ENCODE measurements around the gene DHPS.
"Not testable (repeated sequence)": the region's sequence is repeated elsewhere in the genome, so short reads cannot be mapped to it uniquely, and the experiment has no call there.

The DHPS gene

GRCh38 chr19:12721656-12722565, 40.2 kb upstream of the DHPS start:
- H3K27me3 ChIP-seq (ENCODE audit: control insufficient read depth, insufficient read depth, low read length): no peaks in the 10 kb centered on the region
- no CpG with 5 or more reads among the region's 65 CpGs for WGBS (ENCODE audit: insufficient coverage, insufficient read length)
- H3K36me3 ChIP-seq (ENCODE audit: control insufficient read depth, insufficient read depth, low read length): peaks cover 10% of the 10 kb centered on the region
- DNase-seq (ENCODE audit: low read depth, low spot score): no peak
- peak overlapping the region; percentile 71 for H3K4me3 ChIP-seq (ENCODE audit: low read length)
- H3K4me1 ChIP-seq (ENCODE audit: control insufficient read depth, insufficient read depth, low read length): no peaks in the 10 kb centered on the region; the same call in 1 of the 2 replicates
- H3K27ac ChIP-seq (ENCODE audit: low read length): no peak overlapping the region
- H3K9me3 ChIP-seq (ENCODE audit: control insufficient read depth, insufficient read depth, low read length): no peaks in the 10 kb centered on the region

DNA sequence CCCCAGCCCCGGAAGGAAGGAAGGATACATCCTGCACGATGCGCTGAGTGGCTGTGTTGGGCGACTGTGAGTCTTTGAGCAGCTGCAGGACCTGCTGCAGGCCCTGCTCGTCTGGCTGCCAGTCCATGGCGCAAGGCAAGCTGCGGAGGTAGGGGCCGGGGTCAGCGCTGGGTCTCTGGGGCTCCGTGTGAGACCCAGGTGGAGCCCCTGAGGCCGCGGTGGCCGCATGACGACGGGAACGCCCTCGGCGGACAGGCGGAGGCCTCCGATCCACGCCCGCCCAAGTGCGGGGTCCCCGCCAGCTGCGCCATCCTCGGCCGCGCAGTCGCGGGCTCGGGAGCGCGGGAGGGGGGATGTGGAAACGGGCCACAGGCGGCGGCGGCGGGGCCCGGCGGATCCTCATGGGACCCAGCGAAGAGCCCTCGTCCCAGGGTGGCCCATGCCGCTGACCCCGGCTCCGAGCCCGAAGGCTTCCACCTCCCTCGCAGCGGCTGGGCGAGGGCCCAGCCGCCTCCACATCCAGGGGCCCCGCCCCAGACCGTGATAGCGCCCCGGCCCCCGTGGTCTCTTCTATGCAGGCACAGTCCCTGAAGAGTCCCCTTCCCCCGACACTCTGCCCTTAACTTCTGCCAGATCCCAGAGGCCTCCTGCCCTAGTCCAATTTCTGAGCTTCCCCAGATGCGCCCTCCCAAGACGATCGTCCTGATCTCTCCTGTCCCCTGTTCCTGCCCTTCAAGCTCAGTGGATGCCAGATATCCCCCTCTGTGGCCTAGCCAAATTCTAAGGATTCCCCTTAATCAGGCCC, 39.4 kb upstream of the DHPS start:
- H3K4me1 ChIP-seq (ENCODE audit: control insufficient read depth, insufficient read depth, low read length): no peaks in the 10 kb centered on the region; the same call in 1 of the 2 replicates
- H3K4me3 ChIP-seq (ENCODE audit: low read length): peak overlapping the region; percentile 71; the same call in 1 of the 2 replicates
- no peak overlapping the region for H3K27ac ChIP-seq (ENCODE audit: low read length)
- H3K27me3 ChIP-seq (ENCODE audit: control insufficient read depth, insufficient read depth, low read length): no peaks in the 10 kb centered on the region
- peaks cover 13% of the 10 kb centered on the region for H3K36me3 ChIP-seq (ENCODE audit: control insufficient read depth, insufficient read depth, low read length)
- no peaks in the 10 kb centered on the region for H3K9me3 ChIP-seq (ENCODE audit: control insufficient read depth, insufficient read depth, low read length)
- no CpG with 5 or more reads among the region's 59 CpGs for WGBS (ENCODE audit: insufficient coverage, insufficient read length)
- no peak for DNase-seq (ENCODE audit: low read depth, low spot score)

DNA sequence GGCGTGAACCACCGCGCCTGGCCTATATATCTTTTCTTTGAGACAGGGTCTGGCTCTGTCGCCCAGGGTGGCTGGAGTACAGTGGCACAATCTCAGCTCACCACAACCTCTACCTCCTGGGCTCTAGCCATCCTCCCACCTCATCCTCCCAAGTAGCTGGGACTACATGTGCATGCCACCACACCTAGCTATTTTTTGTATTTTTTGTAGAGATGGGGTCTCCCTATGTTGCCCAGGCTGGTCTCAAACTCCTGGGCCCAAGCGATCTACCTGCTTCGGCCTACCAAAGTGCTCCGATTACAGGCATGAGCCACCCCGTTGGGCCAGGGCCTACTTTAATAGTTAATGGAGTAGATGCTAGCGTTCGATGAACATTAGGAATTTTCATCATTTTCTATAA, 38.6 kb upstream of the DHPS start:
- no peak for DNase-seq (ENCODE audit: low read depth, low spot score)
- no peak overlapping the region for H3K4me3 ChIP-seq (ENCODE audit: low read length)
- no peak overlapping the region for H3K27ac ChIP-seq (ENCODE audit: low read length)
- no CpG with 5 or more reads among the region's 10 CpGs for WGBS (ENCODE audit: insufficient coverage, insufficient read length)
- no peaks in the 10 kb centered on the region; the same call in 1 of the 2 replicates for H3K4me1 ChIP-seq (ENCODE audit: control insufficient read depth, insufficient read depth, low read length)
- no peaks in the 10 kb centered on the region for H3K27me3 ChIP-seq (ENCODE audit: control insufficient read depth, insufficient read depth, low read length)
- peaks cover 20% of the 10 kb centered on the region for H3K36me3 ChIP-seq (ENCODE audit: control insufficient read depth, insufficient read depth, low read length)
- H3K9me3 ChIP-seq (ENCODE audit: control insufficient read depth, insufficient read depth, low read length): no peaks in the 10 kb centered on the region

DNA sequence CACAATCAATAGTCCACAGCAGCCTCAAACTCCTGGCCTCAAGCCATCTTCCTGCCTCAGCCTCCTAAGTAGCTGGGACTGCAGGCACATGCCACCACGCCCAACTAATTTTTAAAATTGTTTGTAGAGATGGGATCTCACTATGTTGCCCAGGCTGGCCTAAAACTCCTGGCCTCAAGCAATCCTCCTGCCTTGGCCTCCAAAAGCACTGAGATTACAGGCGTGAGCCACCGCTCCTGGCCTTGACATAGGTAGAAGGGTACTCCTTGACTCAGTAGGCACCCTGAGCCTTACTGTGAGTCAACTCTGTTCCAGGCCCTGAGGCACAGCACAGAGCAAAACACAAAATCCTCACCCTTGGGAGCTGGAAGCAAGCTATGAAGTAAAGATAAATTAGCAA, 34.2 kb upstream of the DHPS start:
- DNase-seq (ENCODE audit: low read depth, low spot score): no peak
- peaks cover 43% of the 10 kb centered on the region for H3K36me3 ChIP-seq (ENCODE audit: control insufficient read depth, insufficient read depth, low read length)
- H3K9me3 ChIP-seq (ENCODE audit: control insufficient read depth, insufficient read depth, low read length): no peaks in the 10 kb centered on the region

GRCh38 chr19:12715102-12715501, 33.4 kb upstream of the DHPS start:
- Histone ChIP-seq H3K27ac (ENCODE audit: low read length) (no peak overlapping the region), H3K4me3 (ENCODE audit: low read length) (no peak overlapping the region), H3K9me3 (ENCODE audit: control insufficient read depth, insufficient read depth, low read length) (no peaks in the 10 kb centered on the region), H3K27me3 (ENCODE audit: control insufficient read depth, insufficient read depth, low read length) (no peaks in the 10 kb centered on the region), H3K36me3 (ENCODE audit: control insufficient read depth, insufficient read depth, low read length) (peaks cover 47% of the 10 kb centered on the region), H3K4me1 (ENCODE audit: control insufficient read depth, insufficient read depth, low read length) (no peaks in the 10 kb centered on the region)
- no CpG with 5 or more reads among the region's 15 CpGs for WGBS (ENCODE audit: insufficient coverage, insufficient read length)
- no peak for DNase-seq (ENCODE audit: low read depth, low spot score)

More for the DNA sequence above, 34.2 kb upstream of the DHPS start:
- Histone ChIP-seq H3K27me3 (ENCODE audit: control insufficient read depth, insufficient read depth, low read length) (no peaks in the 10 kb centered on the region), H3K27ac (ENCODE audit: low read length) (no peak overlapping the region), H3K4me1 (ENCODE audit: control insufficient read depth, insufficient read depth, low read length) (no peaks in the 10 kb centered on the region; the same call in 1 of the 2 replicates), H3K4me3 (ENCODE audit: low read length) (no peak overlapping the region)
- no CpG with 5 or more reads among the region's 3 CpGs for WGBS (ENCODE audit: insufficient coverage, insufficient read length)

DNA sequence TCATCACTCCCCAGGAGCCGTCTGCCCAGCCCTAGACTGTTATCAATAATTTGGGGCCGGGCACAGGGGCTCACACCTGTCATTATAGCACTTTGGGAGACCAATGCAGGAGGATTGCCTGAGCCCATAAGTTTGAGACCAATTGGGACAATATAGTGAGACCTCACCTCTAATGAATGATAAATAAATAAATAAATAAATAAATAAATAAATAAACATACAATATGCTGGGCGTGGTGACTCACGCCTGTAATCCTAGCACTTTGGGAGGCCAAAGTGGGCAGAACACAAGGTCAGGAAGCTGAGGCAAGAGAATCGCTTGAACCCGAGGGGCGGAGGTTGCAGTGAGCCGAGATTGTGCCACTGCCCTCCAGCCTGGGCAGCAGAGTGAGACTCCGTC, 31.6 kb upstream of the DHPS start:
- no CpG with 5 or more reads among the region's 9 CpGs for WGBS (ENCODE audit: insufficient coverage, insufficient read length)
- H3K4me3 ChIP-seq (ENCODE audit: low read length); DNase-seq (ENCODE audit: low read depth, low spot score); H3K27me3 ChIP-seq (ENCODE audit: control insufficient read depth, insufficient read depth, low read length); H3K4me1 ChIP-seq (ENCODE audit: control insufficient read depth, insufficient read depth, low read length); H3K27ac ChIP-seq (ENCODE audit: low read length); H3K9me3 ChIP-seq (ENCODE audit: control insufficient read depth, insufficient read depth, low read length): not testable (repeated sequence)
- H3K36me3 ChIP-seq (ENCODE audit: control insufficient read depth, insufficient read depth, low read length): peaks cover 50% of the 10 kb centered on the region

GRCh38 chr19:12712077-12712476, 30.4 kb upstream of the DHPS start:
- WGBS (ENCODE audit: insufficient coverage, insufficient read length): no CpG with 5 or more reads among the region's 14 CpGs
- peaks cover 50% of the 10 kb centered on the region for H3K36me3 ChIP-seq (ENCODE audit: control insufficient read depth, insufficient read depth, low read length)
- not testable (repeated sequence) for H3K27me3 ChIP-seq (ENCODE audit: control insufficient read depth, insufficient read depth, low read length)

GRCh38 chr19:12711187-12711586, 29.5 kb upstream of the DHPS start:
- no CpG with 5 or more reads among the region's 17 CpGs for WGBS (ENCODE audit: insufficient coverage, insufficient read length)
- no peaks in the 10 kb centered on the region for H3K9me3 ChIP-seq (ENCODE audit: control insufficient read depth, insufficient read depth, low read length)
- H3K27ac ChIP-seq (ENCODE audit: low read length): no peak overlapping the region

More at GRCh38 chr19:12712077-12712476, 30.4 kb upstream of the DHPS start:
- not testable (repeated sequence) for DNase-seq (ENCODE audit: low read depth, low spot score); H3K27ac ChIP-seq (ENCODE audit: low read length); H3K4me1 ChIP-seq (ENCODE audit: control insufficient read depth, insufficient read depth, low read length); H3K4me3 ChIP-seq (ENCODE audit: low read length); H3K9me3 ChIP-seq (ENCODE audit: control insufficient read depth, insufficient read depth, low read length)

GRCh38 chr19:12708641-12709040, 27.0 kb upstream of the DHPS start:
- H3K36me3 ChIP-seq (ENCODE audit: control insufficient read depth, insufficient read depth, low read length): peaks cover 43% of the 10 kb centered on the region
- no CpG with 5 or more reads among the region's 8 CpGs for WGBS (ENCODE audit: insufficient coverage, insufficient read length)
- no peak for DNase-seq (ENCODE audit: low read depth, low spot score)

More at GRCh38 chr19:12711187-12711586, 29.5 kb upstream of the DHPS start:
- Histone ChIP-seq H3K27me3 (ENCODE audit: control insufficient read depth, insufficient read depth, low read length) (no peaks in the 10 kb centered on the region), H3K4me1 (ENCODE audit: control insufficient read depth, insufficient read depth, low read length) (no peaks in the 10 kb centered on the region), H3K36me3 (ENCODE audit: control insufficient read depth, insufficient read depth, low read length) (peaks cover 53% of the 10 kb centered on the region), H3K4me3 (ENCODE audit: low read length) (no peak overlapping the region)
- DNase-seq (ENCODE audit: low read depth, low spot score): no peak

DNA sequence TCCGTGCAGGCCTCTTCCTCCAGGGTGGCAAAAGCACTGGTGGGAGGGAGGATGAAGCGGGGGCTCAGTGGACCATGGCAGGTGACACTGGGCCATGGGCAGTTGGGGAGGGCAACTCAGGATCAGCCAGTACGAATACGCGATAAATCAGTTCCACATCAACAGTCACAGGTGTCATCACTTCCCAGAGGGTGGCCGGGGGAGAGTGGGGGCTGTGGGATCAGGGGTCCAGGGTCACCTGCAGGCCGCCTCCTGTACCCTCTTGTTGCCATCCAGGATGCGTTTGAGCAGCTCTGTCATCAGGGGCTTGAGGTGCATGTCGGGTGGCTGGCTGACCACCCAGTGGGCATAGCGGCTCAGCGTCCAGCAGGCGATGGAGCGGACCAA, 24.6 kb upstream of the DHPS start:
- peaks cover 49% of the 10 kb centered on the region for H3K36me3 ChIP-seq (ENCODE audit: control insufficient read depth, insufficient read depth, low read length)
- no CpG with 5 or more reads among the region's 13 CpGs for WGBS (ENCODE audit: insufficient coverage, insufficient read length)

More at GRCh38 chr19:12708641-12709040, 27.0 kb upstream of the DHPS start:
- Histone ChIP-seq H3K27me3 (ENCODE audit: control insufficient read depth, insufficient read depth, low read length) (no peaks in the 10 kb centered on the region), H3K4me1 (ENCODE audit: control insufficient read depth, insufficient read depth, low read length) (no peaks in the 10 kb centered on the region), H3K4me3 (ENCODE audit: low read length) (no peak overlapping the region), H3K9me3 (ENCODE audit: control insufficient read depth, insufficient read depth, low read length) (no peaks in the 10 kb centered on the region), H3K27ac (ENCODE audit: low read length) (no peak overlapping the region)

More for the DNA sequence above, 24.6 kb upstream of the DHPS start:
- H3K9me3 ChIP-seq (ENCODE audit: control insufficient read depth, insufficient read depth, low read length): no peaks in the 10 kb centered on the region
- H3K27ac ChIP-seq (ENCODE audit: low read length): no peak overlapping the region
- no peaks in the 10 kb centered on the region for H3K27me3 ChIP-seq (ENCODE audit: control insufficient read depth, insufficient read depth, low read length)
- DNase-seq (ENCODE audit: low read depth, low spot score): no peak
- peaks cover 1% of the 10 kb centered on the region; the same call in 1 of the 2 replicates for H3K4me1 ChIP-seq (ENCODE audit: control insufficient read depth, insufficient read depth, low read length)
- H3K4me3 ChIP-seq (ENCODE audit: low read length): no peak overlapping the region

Data from iPS DF 6.9 (cell line).